Suppressor macrophage treated with lipopolysaccharide for 1 hour (primary cell): ENCODE data around the gene C16orf54.
"Not testable (repeated sequence)": the region's sequence is repeated elsewhere in the genome, so short reads cannot be mapped to it uniquely, and the experiment has no call there.

Experiments
- DNase-seq, 3 donors: peaks; one replicate each; pipeline ENCODE4 v3.0.0-alpha.2; 2020 to 2022

C16orf54 gene

DNA sequence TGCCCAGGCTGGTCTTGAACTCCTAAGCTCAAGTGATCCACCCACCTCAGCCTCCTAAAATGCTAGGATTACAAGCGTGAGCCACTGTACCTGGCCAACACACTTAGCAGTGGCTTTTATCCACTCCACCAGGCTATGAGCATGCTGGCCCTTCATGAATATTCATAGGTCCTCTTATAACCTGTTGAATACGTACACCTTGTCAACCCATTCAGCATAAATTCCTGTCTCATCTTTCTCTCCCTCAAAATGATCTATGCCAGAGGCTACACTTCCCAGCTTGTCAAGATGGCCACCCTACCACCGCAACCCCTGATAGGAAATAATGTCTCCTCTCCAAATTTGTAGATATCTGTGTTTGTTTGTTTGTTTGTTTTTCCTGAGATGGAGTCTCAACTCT is 21.3 kb upstream of the C16orf54 start:
- DNase-seq: no peak

DNA sequence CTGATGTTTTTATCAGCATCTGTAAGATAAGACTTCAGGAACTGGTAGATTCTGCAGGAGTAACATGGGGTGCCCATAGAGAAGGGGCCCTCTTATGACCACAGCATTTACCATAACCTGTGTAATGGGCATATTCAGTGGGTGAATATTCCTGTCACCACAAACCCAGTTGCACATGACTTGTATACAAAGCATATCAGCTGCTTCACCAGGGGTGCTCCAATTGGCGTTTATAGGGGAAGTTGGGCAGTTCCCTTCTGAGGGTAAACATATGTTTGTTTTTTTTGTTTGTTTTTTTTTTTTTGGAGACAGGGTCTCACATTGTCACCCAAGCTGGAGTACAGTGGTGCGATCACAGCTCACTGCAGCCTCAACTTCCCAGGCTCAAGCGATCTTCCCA is 20.8 kb upstream of the C16orf54 start:
- peak; percentile 34 to 35 (median 35) for DNase-seq

DNA sequence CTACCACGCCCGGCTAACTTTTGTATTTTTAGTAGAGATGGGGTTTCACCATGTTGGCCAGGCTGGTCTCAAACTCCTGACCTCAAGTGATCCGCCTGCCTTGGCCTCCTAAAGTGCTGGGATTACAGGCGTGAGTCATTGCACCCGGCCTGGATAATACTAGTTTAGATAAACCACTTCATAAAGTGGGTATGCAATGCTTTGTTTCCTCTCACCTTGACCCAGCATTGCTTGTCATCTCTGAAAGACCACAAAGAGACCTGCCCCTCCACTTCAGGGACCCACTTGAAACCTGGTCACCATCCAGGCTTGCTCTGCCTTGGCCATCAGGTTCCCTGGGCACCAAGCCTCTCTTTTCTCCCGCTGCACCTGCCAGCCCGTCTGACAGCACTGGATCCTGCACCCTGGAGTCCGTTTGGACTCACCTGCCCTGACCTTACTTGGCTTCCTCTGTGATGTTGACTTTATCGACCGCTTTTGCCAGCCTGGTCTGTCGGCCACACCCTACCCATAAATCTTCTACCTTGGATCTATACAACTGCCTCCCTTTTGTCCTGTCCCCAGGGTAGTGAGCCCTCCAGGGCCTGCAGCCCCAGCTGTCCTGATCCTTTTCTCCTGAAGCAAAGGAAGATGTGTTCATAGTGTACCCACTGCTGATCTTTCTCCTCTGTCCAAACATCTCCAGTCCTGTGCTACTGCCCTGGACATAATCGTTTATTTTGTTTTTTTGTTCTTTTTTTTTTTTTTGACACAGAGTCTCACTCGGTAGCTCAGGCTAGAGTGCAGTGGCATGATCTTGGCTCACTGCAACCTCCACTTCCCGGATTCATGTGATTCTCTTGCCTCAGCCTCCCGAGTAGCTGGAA is 19.6 kb upstream of the C16orf54 start:
- DNase-seq: no peak

DNA sequence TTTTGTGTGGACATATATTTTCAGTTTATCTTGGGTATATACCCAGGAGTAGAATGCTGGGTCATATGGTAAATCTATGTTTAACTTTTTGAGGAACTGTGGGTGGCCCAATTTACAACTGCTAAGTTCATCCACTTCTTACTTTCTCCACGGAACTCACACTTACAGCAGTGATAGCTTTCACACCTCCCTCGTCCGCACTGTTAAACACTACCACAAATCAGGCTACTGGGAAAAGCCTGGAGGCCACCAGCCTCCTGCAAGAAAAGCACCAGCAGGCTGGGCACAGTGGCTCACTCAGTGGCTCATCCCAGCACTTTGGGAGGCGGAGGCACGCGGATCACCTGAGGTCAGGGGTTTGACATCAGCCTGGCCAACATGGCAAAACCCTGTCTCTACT is 17.5 kb upstream of the C16orf54 start:
- DNase-seq: peak in 2 of 3 donors; percentile 24 to 28

DNA sequence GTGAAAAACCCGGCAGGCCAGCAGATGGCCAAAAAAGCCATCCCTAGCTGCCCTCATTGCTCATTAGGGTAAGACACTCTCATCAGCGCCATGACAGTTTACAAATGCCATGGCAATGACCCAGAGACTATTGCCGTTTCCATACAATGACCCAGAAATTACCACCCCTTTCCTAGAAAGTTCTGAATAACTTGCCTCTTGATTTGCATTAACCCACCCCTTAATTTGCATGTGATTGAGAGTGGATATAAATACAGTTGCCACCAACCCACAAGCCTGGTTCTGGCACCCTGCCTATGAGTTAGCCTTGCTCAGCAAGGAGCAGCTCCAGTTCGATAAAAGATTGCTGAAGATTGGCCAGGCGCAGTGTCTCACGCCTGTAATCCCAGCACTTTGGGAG is 16.1 kb upstream of the C16orf54 start:
- DNase-seq: no peak

DNA sequence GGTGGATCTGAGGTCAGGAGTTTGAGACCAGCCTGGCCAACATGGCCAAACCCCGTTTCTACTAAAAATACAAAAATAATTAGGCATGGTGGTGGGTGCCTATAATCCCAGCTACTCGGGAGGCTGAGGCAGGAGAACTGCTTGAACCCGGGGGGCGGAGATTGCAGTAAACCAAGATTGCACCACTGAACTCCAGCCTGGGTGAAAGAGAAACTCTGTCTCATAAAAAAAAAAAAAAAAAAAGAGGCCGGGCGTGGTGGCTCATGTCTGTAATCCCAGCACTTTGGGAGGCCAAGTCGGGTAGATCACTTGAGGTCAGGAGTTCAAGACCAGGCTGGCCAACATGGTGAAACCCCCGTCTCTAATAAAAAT is 15.5 kb upstream of the C16orf54 start:
- not testable (repeated sequence) for DNase-seq

DNA sequence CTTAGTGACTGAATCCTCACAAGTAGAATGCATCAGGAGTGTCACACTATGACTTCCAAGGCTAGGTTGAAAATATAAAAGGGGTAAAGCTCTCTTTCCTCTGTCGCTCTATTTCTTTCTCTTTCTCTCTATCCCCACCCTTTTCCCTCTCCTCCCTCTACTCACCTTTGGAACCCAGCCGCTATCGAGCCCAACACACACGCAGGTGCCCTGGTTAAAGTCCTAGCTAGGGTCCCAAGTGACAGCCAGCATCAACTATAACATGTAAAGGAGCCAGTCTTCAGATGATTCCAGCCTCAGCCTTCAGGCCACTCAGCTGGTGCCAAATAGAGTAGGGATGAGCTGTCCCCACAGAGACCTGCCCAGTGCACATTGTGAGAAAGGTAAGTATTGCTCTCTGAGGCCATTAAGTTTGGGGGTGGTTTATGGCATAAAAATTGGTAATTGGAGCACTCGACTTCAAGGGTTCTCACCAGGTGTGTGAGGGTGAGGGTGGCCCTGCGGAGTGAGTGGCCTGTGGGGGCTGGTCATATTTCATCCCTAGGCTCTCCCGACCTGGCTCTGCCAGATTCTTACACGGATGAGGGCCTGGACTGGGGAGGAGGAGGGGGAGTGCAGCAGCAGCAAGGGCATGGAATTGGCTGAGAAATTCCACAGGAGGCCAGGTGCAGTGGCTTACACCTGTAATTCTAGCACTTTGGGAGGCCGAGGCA is 14.9 kb upstream of the C16orf54 start:
- DNase-seq: no peak

DNA sequence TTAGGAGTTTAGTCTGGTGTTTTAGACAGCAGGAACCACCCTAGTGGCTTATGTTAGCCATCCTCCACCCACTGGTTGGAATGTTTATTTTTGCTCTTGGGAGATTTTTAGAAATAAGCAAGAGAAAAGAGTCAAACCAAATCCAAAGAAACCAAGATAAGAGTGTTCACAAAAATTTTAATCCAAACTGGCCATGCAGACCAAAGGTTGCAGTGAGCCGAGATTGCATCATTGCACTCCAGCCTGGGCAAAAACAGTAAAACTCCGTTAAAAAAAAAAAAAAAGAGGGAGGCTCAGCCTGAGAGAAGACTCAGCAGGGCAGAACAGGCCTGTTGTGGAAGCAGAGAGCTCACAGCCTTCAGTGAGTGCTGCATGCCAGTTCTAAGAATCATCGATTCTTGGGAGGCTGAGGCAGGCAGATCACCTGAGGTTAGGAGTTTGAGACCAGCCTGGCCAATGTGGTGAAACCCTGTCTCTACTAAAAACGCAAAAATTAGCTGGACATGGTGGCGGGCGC is 12.2 kb upstream of the C16orf54 start:
- no peak for DNase-seq

DNA sequence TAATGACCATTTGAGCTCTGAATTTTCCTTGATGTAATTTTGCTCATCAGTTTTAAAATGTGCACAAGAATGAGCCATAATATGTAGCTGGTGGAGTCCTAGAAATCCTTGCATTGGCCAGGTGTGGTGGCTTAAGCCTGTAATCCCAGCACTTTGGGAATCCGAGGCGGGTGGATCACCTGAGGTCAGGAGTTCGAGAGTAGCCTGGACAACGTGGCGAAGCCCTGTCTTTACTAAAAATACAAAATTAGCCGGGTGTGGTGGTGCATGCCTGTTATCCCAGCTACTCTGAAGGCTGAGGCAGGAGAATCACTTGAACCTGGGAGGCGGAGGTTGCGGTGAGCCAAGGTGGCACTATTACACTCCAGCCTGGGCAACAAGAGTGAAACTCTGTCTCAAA is 11.3 kb upstream of the C16orf54 start:
- DNase-seq: not testable (repeated sequence)

DNA sequence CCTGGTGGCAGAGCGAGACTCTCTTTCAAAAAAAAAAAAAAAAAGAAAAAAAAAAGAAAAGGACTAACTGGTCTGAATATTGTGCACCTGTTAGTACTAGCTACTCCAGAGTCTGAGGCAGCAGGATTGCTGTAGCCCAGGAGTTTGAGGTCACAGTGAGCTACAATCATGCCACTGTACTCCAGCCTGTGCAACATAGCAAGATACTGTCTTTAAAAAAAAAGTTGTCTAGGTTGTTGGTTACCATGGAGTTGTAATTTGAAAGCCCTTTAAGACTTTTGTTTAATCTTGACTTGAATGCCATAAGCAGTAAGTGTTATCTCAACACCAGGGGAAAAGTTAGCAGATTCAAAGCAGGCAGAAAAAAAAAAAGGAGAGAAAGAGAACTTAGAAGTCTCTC is 10.9 kb upstream of the C16orf54 start:
- no peak for DNase-seq

DNA sequence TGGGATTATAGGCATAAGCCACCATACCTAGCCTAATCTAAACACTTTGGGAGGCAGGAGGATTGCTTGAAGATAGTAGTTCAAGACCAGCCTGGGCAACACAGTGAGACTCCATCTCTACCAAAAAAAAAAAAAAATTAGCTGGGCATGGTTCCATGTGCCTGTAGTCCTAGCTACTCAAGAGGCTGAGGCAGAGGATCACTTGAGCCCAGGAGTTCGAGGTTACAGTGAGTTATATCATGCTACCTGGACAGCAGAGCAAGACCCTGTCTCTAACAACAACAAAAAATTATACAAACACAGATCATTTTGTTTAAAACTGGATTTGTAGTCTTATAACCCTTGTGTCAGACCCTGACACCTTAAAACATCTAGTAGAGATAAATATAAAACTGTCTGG is 7.7 kb upstream of the C16orf54 start:
- no peak for DNase-seq

DNA sequence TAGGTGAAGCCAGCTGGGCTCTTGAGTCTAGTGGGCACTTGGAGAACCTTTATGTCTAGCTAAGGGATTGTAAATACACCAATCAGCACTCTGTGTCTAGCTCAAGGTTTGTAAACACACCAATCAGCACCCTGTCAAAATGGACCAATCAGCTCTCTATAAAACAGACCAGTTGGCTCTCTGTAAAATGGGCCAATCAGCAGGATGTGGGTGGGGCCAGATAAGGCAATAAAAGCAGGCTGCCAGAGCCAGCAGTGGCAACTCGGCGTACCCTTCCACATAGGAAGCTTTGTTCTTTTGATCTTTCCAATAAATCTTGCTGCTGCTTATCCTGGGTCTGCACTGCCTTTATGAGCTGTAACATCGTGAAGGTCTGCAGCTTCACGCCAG is 3.0 kb upstream of the C16orf54 start:
- DNase-seq: not testable (repeated sequence)

DNA sequence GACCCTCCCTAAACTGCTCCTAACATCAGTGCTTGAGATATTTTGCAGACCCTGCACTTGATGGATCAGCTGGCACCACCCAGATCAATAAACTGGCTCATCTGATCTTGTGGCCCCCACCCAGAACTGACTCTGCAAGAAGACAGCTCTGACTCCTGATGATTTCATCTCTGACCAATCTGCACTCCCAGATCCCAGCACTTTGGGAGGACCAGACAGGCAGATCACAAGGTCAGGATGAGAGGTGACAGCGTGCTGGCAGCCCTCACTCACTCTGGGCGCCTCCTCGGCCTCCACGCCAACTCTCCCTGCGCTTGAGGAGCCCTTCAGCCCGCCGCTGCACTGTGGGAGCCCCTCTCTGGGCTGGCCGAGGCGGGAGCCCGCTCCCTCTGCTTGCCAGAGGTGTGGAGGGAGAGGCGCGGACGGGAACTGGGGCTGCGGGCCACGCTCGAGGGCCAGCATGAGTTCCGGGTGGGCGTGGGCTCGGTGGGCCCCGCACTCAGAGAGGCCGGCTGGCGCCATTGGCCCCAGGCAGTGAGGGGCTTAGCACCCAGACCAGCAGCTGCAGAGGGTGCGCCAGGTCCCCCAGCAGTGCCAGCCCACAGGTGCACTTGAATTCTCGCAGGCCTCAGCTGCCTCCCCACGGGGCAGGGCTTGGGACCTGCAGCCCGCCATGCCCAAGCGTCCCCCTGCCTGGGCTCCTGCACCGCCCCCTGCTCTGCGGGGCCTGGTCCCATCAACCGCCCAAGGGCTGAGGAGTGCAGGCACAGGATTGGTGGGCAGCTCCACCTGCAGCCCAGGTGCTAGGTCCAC is 2.4 kb upstream of the C16orf54 start:
- no peak for DNase-seq

DNA sequence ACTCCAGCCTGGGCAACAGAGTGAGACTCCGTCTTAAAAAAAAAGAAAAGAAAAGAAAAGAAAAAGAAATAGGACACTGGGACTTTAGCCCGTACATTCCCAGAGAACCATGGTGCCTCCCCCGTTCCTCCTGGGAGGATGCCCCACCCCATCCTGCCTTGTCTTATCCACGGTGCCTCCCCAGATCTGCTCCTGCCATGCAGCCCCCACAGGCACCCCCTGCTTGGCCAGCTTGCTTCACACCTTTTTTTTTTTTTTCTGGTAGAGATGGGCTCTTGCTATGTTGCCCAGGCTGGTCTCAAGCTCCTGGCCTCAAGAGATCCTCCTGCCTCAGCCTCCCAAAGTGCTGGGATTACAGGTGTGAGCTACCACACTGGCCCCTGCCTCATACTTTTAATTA is 728 bp upstream of the C16orf54 start:
- not testable (repeated sequence) for DNase-seq

DNA sequence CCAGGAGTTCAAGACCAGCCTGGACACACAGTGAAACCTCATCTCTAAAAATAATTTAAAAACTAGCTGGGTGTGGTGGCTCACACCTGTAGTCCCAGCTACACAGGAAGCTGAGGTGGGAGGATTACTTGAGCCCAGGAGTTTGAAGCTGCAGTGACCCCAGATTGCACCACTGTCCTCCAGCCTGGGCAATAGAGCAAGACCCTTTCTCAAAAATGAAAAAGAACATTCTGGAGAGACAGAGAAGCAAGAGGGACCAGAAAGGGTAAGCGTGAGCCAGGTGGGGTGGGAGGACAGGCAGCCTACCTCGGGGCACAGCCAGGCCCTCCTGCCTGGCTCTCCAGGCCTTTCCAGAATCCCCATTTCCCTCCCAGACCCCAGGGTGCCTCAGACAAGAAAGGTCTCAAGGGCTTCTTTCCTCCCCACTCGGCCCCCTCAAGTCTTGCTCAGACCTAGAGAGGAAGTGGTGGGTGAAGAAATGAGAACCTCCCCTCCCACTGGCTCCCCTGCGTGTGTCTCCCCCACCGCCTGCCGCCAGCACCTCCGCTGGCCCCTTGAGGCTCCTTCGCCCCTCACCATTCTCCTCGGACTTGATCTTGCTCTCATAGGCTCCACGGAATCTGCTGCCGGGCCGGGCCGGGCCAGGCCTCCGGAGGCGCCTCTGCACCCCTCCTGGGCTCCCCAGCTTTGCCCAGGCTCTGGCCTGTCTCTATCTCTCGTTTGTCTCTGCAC is 503 bp downstream of the C16orf54 start:
- DNase-seq: peak; percentile 64 to 74 (median 66)

DNA sequence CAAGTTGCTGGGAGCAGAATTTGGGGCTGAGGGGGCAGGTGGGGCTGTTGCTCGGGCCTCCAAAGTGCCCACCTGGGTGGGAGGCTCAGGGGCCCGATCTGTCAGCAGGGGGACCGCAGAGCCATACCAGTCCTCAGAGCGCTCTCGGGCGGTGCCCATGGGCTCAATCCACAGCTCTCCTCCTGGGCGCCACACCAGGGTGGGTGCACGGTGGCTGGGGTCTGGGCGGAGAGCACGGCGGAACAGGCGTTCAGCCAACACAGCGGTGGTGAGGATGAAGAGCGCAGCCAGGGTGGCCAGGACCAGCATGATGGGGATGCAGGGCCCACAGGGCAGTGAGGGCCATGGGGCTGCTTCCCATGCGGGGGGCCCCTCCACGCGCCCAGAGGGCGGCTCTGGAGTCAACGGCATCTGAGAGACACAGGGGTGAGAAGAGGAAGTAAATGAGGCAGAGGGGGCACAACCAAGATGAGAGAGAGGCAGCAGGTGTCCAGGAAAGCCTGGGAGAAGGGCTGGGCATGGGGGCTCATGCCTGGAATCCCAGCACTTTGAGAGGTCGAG is 1.2 kb downstream of the C16orf54 start:
- DNase-seq: no peak

DNA sequence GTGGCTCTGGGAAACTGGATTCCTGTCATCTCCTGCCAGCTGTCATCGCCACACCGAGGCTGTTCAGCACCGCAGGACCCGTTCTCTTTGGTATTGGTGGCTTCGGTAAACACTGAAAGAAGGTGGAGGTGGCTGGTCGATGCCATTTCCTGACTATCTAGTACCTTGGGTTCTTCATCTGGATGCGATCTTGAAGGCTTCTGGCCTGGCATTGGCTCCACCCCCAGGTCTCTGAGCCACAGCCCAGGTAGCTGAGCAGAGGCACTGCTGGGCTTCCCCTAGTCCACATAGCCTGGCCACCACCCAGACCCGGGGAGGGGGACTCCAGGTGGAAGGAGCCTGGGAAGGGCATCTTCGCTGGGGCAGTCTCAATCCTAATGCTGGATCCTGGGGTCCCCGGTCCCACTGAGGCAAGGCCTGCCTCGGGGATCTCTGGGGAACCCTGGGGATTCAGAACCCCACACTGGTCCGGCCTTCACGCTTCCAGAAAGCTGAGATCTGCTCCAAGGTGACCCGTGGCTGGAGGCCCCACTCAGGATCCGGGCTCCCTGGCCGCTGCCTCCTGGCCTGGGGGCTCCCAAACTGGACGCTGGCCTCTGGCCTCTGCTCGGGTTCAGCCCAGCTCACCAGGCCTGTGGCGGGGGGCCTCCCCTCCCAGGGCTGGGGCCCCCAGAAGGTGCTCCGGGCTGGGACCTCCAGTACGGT is 1.8 kb downstream of the C16orf54 start:
- no peak for DNase-seq

DNA sequence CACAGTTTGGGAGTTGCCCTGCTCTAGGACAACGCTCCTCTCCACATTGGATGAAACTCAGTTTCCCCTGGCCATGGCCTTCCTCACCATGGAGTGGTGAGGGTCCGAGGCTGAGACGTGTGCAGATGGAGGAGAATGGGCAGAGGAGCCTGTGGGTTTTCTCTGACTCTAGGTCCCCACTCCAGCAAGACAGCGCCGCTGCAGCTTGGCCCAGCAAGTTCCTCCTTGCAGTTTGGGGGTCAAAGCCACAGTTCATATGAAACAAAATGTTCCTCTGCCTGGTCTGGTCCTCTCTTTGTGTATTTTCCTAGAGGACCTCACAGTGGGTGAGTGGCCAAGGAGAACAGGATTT is 2.3 kb downstream of the C16orf54 start:
- DNase-seq: no peak

DNA sequence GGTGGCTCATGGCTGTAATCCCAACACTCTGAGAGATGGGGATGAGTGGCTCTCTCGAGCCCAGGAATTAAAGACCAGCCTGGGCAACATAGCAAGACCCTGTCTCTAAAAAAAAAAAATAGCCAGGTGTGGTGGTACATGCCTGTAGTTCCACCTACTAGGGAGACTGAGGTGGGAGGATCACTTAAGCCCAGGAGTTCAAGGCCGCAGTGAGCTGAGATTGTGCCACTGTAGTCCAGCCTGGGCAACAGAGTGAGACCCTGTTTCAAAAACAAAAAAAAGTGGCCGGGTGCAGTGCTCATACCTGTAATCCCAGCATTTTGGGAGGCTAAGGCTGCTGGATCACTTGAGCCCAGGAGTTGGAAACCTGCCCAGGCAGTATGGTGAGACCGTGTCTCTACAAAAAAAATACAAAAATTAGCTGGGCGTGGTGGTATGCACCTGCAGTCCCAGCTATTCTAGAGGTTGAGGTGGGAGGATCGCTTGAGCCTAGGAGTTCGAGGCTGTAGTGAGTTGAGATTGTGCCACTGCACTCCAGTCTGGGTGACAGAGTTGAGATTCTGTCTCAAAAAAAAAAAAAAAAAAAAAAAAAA is 3.0 kb downstream of the C16orf54 start:
- DNase-seq: no peak

DNA sequence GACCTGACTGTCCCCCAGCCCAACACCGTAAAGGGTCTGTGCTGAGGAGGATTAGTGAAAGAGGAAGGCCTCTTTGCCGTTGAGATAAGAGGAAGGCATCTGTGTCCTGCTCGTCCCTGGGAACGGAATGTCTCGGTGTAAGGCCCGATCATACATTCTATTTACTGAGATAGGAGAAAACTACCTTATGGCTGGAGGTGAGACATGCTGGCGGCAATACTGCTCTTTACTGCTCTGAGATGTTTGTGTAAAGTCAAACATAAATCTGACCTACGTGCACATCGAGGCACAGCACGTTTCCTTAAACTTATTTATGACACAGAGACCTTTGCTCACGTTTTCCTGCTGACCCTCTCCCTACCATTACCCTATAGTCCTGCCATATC is 5.2 kb downstream of the C16orf54 start:
- DNase-seq: not testable (repeated sequence)

DNA sequence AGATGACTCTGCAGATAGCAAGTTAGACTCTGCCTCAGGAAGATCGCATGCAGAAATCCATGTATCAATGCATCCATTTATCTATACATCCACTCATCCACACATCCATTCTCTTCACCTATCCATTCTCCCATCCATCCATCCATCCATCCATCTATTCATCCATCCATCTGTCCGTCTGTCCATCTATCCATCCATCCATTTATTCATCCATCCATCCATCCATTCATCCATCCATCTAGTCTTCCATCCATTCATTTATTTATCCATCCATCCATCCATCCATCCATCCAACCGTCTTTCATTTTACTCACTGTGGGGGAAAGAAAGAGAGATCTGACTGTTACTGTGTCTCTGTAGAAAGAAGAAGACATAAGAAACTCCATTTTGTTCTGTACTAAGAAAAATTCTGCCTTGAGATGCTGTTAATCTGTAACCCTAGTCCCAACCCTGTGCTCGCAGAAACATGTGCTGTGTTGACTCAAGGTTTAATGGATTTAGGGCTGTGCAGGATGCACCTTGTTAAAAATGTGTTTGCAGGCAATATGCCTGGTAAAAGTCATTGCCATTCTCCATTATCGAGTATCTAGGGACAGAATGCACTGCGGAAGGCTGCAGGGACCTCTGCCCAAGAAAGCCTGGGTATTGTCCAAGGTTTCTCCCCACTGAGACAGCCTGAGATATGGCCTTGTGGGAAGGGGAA is 5.7 kb downstream of the C16orf54 start:
- DNase-seq: not testable (repeated sequence)
